OCI-LY7 (cell line): Measurements from ENCODE around the gene MYH7. TPM values are rescaled to one million over a fixed set of nuclear protein-coding genes. Genes with fewer than 3 reads are reported as not detected.

ENCODE experiments used
- BruUV-seq: library from RNA; stranded (reverse); fragments of 400-500 nt; replicated peaks from 2 replicates; lab custom pipeline; 2021; lab: Mats Ljungman, UMichigan
- CTCF ChIA-PET: fragments of 300-600 bp; sonication (Branson Sonifier 250); formaldehyde crosslinking; loops from one replicate; lab custom pipeline; 2022; ENCODE audit warnings: antibody characterized with exemption; ENCODE audit not compliant: unreplicated experiment; lab: Charles Lee
- POLR2A ChIA-PET: fragments of 300-600 bp; sonication (Branson Sonifier 250); formaldehyde crosslinking; loops from one replicate; lab custom pipeline; 2022; ENCODE audit warnings: antibody characterized with exemption; lab: Charles Lee
- DNase-seq: peaks from one replicate; pipeline ENCODE4 v3.0.0-alpha.2; 2015; ENCODE audit warnings: low spot score
- H2AFZ ChIP-seq: fragments of 200-600 bp; sonication (generic), shearing (Covaris generic); 2 replicates; pipeline ENCODE4 v1.6.1; 2014; ENCODE audit warnings: mild to moderate bottlenecking, antibody characterized with exemption, low read length, moderate library complexity
- H3K27ac ChIP-seq: fragments of 200-600 bp; sonication (generic); 2 replicates; pipeline ENCODE4 v1.5.1; 2014; ENCODE audit warnings: mixed run types, low read depth, mild to moderate bottlenecking, moderate library complexity, low read length, inconsistent platforms; ENCODE audit not compliant: poor library complexity, severe bottlenecking
- H3K36me3 ChIP-seq: fragments of 200-600 bp; sonication (generic); 2 replicates; pipeline ENCODE4 v1.6.1; 2014; ENCODE audit warnings: mild to moderate bottlenecking, antibody characterized with exemption, low read length, moderate library complexity, mixed read lengths; ENCODE audit not compliant: insufficient read depth
- H3K4me1 ChIP-seq: fragments of 200-600 bp; sonication (generic); 2 replicates; pipeline ENCODE4 v1.5.1; 2014; ENCODE audit warnings: mild to moderate bottlenecking, low read length; ENCODE audit not compliant: insufficient read depth, poor library complexity, severe bottlenecking
- H3K4me2 ChIP-seq: fragments of 200-600 bp; sonication (generic); 2 replicates; pipeline ENCODE4 v1.6.1; 2014; ENCODE audit warnings: mild to moderate bottlenecking, low read length
- H3K4me3 ChIP-seq: fragments of 200-600 bp; sonication (generic); 2 replicates; pipeline ENCODE4 v1.5.1; 2014; ENCODE audit warnings: mild to moderate bottlenecking, low read depth, low read length; ENCODE audit not compliant: poor library complexity, severe bottlenecking
- H3K79me2 ChIP-seq: fragments of 200-600 bp; sonication (generic); 2 replicates; pipeline ENCODE4 v1.6.1; 2016; ENCODE audit warnings: low read depth, mild to moderate bottlenecking, low read length, moderate library complexity, mixed read lengths; ENCODE audit not compliant: insufficient read depth
- H3K9me2 ChIP-seq: fragments of 200-600 bp; sonication (generic); 2 replicates; pipeline ENCODE4 v1.6.1; 2016; ENCODE audit warnings: mild to moderate bottlenecking, low read length, mixed read lengths; ENCODE audit not compliant: insufficient read depth
- H3K9me3 ChIP-seq: fragments of 200-600 bp; sonication (generic); 2 replicates; pipeline ENCODE4 v1.6.1; 2014; ENCODE audit warnings: mild to moderate bottlenecking, mixed run types, low read length, mixed read lengths
- H4K20me1 ChIP-seq: fragments of 200-600 bp; sonication (generic); 2 replicates; pipeline ENCODE4 v1.6.1; 2014; ENCODE audit warnings: mild to moderate bottlenecking, antibody characterized with exemption, low read length, moderate library complexity, mixed read lengths; ENCODE audit not compliant: insufficient read depth
- EZH2phosphoT487 ChIP-seq: fragments of 200-600 bp; sonication (generic); IDR thresholded peaks from 2 replicates; pipeline ENCODE4 v1.6.1; 2018; ENCODE audit warnings: low read depth, borderline replicate concordance, mild to moderate bottlenecking, mixed run types, antibody characterized with exemption, low read length, moderate library complexity, mixed read lengths
- intact Hi-C: fragments of 100-400 bp; cut with micrococcal nuclease; formaldehyde crosslinking; loops from one replicate; pipeline ENCODE4 v1.10.0; 2022; ENCODE audit not compliant: unreplicated experiment
- total RNA-seq, 2 experiments: library from RNA; depleted of rRNA in 1 of 2; stranded (reverse); fragments of >200 nt in 1 of 2; shearing (Covaris generic) in 1 of 2; gene quantifications; 2 replicates each; pipeline ENCODE4 v1.2.3, GENCODE V29; 2014 to 2022
- TF ChIP-seq, protein P1 (sequence below): fragments of 200-600 bp; sonication (generic); conservative IDR thresholded peaks from 2 replicates; pipeline ENCODE4 v1.5.1; 2014; ENCODE audit warnings: mild to moderate bottlenecking, antibody characterized with exemption, low read length, moderate library complexity, mixed read lengths

Gene MYH7
- total RNA-seq, 2 experiments from 2014 or later = not detected

DNA sequence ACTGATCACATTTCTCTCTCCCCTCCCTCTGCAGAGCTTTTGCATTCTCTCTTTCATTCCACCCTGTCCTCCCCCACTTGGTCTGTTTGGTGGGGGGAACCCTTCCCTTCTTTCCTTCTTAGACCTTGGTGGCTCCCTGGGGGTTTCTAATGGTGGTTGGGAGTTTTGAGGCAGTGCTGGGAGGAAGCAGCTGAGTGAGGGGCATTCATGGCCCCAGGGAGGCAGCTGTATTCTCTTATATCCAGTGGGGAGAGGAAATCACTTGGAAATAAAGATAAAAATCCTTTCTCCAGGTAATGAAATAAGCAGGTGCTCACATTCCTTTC is 47.3 kb upstream of the MYH7 start:
- H3K79me2 ChIP-seq = no peaks in the 10 kb centered on the region
- H2AFZ ChIP-seq = no peak overlapping the region
- H3K4me3 ChIP-seq = no peak overlapping the region
- H3K27ac ChIP-seq = no peak overlapping the region
- no peaks in the 10 kb centered on the region for H3K9me2 ChIP-seq
- no peaks in the 10 kb centered on the region for H4K20me1 ChIP-seq
- DNase-seq = no peak
- no peaks in the 10 kb centered on the region for H3K9me3 ChIP-seq
- intact Hi-C loops = loop anchor here (2.0 kb wide), 1 partner anchor 56 kb away; no protein-coding TSS in a partner anchor
- H3K4me1 ChIP-seq = peaks cover 6% of the 10 kb centered on the region
- ChIA-PET CTCF (interaction anchor here (0.5 kb wide), 1 partner anchor 29 kb away, joined by 3 read pairs; no protein-coding TSS in a partner anchor), POLR2A (no interaction called here)
- no peak overlapping the region for H3K4me2 ChIP-seq
- BruUV-seq = no TSS peak
- TF ChIP-seq EZH2phosphoT487 = no peak
- TF ChIP-seq, protein P1, sequence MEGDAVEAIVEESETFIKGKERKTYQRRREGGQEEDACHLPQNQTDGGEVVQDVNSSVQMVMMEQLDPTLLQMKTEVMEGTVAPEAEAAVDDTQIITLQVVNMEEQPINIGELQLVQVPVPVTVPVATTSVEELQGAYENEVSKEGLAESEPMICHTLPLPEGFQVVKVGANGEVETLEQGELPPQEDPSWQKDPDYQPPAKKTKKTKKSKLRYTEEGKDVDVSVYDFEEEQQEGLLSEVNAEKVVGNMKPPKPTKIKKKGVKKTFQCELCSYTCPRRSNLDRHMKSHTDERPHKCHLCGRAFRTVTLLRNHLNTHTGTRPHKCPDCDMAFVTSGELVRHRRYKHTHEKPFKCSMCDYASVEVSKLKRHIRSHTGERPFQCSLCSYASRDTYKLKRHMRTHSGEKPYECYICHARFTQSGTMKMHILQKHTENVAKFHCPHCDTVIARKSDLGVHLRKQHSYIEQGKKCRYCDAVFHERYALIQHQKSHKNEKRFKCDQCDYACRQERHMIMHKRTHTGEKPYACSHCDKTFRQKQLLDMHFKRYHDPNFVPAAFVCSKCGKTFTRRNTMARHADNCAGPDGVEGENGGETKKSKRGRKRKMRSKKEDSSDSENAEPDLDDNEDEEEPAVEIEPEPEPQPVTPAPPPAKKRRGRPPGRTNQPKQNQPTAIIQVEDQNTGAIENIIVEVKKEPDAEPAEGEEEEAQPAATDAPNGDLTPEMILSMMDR = no peak
- peaks cover 18% of the 10 kb centered on the region for H3K36me3 ChIP-seq

DNA sequence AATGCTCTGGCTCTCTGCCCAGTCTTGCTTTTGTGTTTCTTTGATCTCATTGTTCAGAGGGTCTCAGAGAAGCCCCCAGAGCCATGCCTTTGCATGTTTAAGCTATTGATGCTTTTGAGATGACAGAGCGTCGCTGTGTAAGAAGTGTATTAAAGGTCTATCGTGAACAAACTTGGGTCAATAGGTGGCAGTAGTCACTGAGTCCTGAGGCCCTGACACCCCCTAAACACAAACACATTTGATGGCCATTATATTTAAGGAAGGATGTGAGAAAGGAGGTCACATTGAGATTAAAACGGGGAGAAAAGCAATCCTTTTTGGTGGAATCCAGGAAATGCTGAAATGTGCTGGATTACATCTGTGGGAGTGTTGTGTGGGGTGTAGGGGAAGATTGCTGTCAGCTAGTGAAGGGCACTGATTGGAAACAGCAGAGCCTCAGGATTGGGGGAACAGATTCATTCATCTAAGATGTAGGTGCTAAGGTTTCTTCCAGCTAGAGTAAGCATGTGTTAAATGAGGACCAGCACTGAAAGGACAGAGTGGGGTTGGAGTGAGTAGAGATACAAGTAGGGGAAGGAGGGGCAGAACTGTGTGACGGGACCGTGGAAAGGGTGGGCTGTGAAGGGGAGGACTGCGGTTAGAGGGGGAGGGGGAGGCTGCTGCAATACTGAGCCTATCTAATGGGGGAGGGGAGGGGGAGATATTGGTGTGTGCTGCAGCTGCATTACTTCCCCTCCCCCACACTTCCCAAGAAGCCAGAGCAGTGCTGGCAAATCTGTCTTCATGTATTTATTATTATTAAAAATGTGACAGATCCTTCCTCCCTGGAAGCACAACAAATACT is 46.7 kb upstream of the MYH7 start:
- no peak for DNase-seq
- peaks cover 24% of the 10 kb centered on the region for H3K36me3 ChIP-seq
- no peaks in the 10 kb centered on the region for H4K20me1 ChIP-seq
- no peak overlapping the region for H2AFZ ChIP-seq
- ChIA-PET POLR2A (no interaction called here), CTCF (interaction anchor here (0.5 to 0.6 kb wide), 3 partner anchors 30 to 444 kb away, joined by 3 read pairs; no protein-coding TSS in a partner anchor)
- H3K9me2 ChIP-seq = no peaks in the 10 kb centered on the region
- peaks cover 6% of the 10 kb centered on the region for H3K4me1 ChIP-seq
- intact Hi-C loops = loop anchor here (2.0 kb wide), 1 partner anchor 57 kb away; no protein-coding TSS in a partner anchor
- no peaks in the 10 kb centered on the region for H3K9me3 ChIP-seq
- no peak overlapping the region for H3K4me3 ChIP-seq
- no peak for TF ChIP-seq EZH2phosphoT487
- TF ChIP-seq, protein P1 = peak; percentile 55
- H3K4me2 ChIP-seq = no peak overlapping the region
- no peak overlapping the region for H3K27ac ChIP-seq
- no peaks in the 10 kb centered on the region for H3K79me2 ChIP-seq
- BruUV-seq = no TSS peak
